ENCODE results near the gene WFDC10A.
"Not testable (repeated sequence)": the region's sequence is repeated elsewhere in the genome, so short reads cannot be mapped to it uniquely, and the experiment has no call there.

WFDC10A gene

GRCh38 chr20:45629496-45630100 is at the start of gene WFDC10A:
Gene WFDC10A, plus strand, starts transcription at chr20:45629739. Its CDS starts 75 bp downstream, at chr20:45629814.
- DNase-seq = peak in 32 of 42 donors; percentile 4 to 59 (median 26)
- intact Hi-C loops (cut with DNase I) = no loop called here

- DNase-seq = no peak
- intact Hi-C loops (cut with DNase I) = no loop called here
Observed at GRCh38 chr20:45581702-45582101, 47.8 kb upstream of the WFDC10A start.

GRCh38 chr20:45583502-45583901 is 46.0 kb upstream of the WFDC10A start:
- intact Hi-C loops (cut with DNase I) = no loop called here
- no peak for DNase-seq

GRCh38 chr20:45584294-45584693 is 45.2 kb upstream of the WFDC10A start:
- DNase-seq; intact Hi-C loops (cut with DNase I): not testable (repeated sequence)

- intact Hi-C loops (cut with DNase I); DNase-seq: not testable (repeated sequence)
Observed at GRCh38 chr20:45585986-45586385, 43.6 kb upstream of the WFDC10A start.

- DNase-seq = no peak
- intact Hi-C loops (cut with DNase I) = no loop called here
Observed at GRCh38 chr20:45588800-45589199, 40.7 kb upstream of the WFDC10A start.

- intact Hi-C loops (cut with DNase I) = no loop called here
Observed at GRCh38 chr20:45589725-45590124, 39.8 kb upstream of the WFDC10A start.

GRCh38 chr20:45592574-45593189 is 36.9 kb upstream of the WFDC10A start:
- intact Hi-C loops (cut with DNase I) = no loop called here
- DNase-seq = peak in 3 of 42 donors; percentile 2 to 44 (median 27)

More at GRCh38 chr20:45589725-45590124, 39.8 kb upstream of the WFDC10A start:
- no peak for DNase-seq

- intact Hi-C loops (cut with DNase I) = no loop called here
- no peak for DNase-seq
Observed at GRCh38 chr20:45593498-45593897, 36.0 kb upstream of the WFDC10A start.

- intact Hi-C loops (cut with DNase I) = no loop called here
- no peak for DNase-seq
Observed at GRCh38 chr20:45595235-45595634, 34.3 kb upstream of the WFDC10A start.

- no peak for DNase-seq
- intact Hi-C loops (cut with DNase I) = no loop called here
Observed at GRCh38 chr20:45607810-45608209, 21.7 kb upstream of the WFDC10A start.

GRCh38 chr20:45611054-45611453 is 18.5 kb upstream of the WFDC10A start:
- DNase-seq = peak in 11 of 42 donors; percentile 4 to 62 (median 19)
- intact Hi-C loops (cut with DNase I) = no loop called here

- intact Hi-C loops (cut with DNase I) = no loop called here
- no peak for DNase-seq
Observed at GRCh38 chr20:45612314-45612713, 17.2 kb upstream of the WFDC10A start.

- DNase-seq = no peak
- intact Hi-C loops (cut with DNase I) = no loop called here
Observed at GRCh38 chr20:45617591-45617990, 11.9 kb upstream of the WFDC10A start.

- intact Hi-C loops (cut with DNase I) = no loop called here
- no peak for DNase-seq
Observed at GRCh38 chr20:45621593-45621992, 7.9 kb upstream of the WFDC10A start.

- intact Hi-C loops (cut with DNase I) = no loop called here
- no peak for DNase-seq
Observed at GRCh38 chr20:45626540-45626939, 3.0 kb upstream of the WFDC10A start.

GRCh38 chr20:45630371-45630770 is 832 bp downstream of the WFDC10A start:
- intact Hi-C loops (cut with DNase I) = no loop called here
- no peak for DNase-seq

- no peak for DNase-seq
- intact Hi-C loops (cut with DNase I) = no loop called here
Observed at GRCh38 chr20:45631184-45631583, 1.6 kb downstream of the WFDC10A start, which contains the start of gene WFDC9. Gene WFDC9, minus strand, starts transcription at chr20:45631284. Its CDS starts 21,103 bp downstream, at chr20:45610181.

GRCh38 chr20:45636513-45636912 is 7.0 kb downstream of the WFDC10A start:
- intact Hi-C loops (cut with DNase I) = no loop called here
- DNase-seq = no peak

GRCh38 chr20:45639687-45640086 is 10.1 kb downstream of the WFDC10A start:
- DNase-seq = no peak
- intact Hi-C loops (cut with DNase I) = no loop called here

GRCh38 chr20:45641076-45641475 is 11.5 kb downstream of the WFDC10A start:
- intact Hi-C loops (cut with DNase I); DNase-seq: not testable (repeated sequence)

Measured in head of caudate nucleus (tissue), 42 donors.